Kidney capillary endothelial cell (primary cell): ENCODE measurements around the gene ALPK3.

Experiments
- DNase-seq: peaks from one replicate; pipeline ENCODE4 v3.0.0-alpha.2; 2018; ENCODE audit warnings: low spot score

Gene ALPK3

DNA sequence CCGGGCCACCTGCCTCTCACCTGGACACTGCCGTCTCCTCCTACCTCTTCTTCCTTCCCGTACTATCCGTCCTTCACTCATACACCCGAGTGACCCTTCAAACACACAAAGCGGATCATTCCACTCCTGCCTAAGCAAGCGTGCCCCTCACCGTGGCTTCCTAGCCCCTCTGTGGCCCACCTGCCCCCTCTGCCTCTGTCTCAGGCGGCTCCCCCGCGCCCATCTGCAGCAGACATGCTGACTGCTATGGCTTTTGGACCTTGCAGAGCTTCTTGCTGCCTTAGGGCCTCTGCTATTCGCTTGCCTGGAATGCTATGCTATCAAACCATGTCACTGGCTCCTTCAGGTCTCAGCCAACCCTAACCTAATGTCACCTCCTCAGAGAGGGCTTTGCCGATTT is 105.4 kb downstream of the ALPK3 start:
- no peak for DNase-seq
